A549 (cell line): ENCODE results near the gene HOXB3. TPM values are rescaled to one million over a fixed set of nuclear protein-coding genes. Genes with fewer than 3 reads are reported as not detected.

ENCODE experiments used
- ATAC-seq, 2 experiments: fragments of 200-7000 bp in 1 of 2; fragments of >200 bp in 1 of 2; cut with Nextera tagmentation in 1 of 2; cut with Tn5 transposase in 1 of 2; 3 replicates each; pipeline versions ENCODE4 v1.8.0 to v1.9.1; 2018 to 2020; ENCODE audit warnings: mild to moderate bottlenecking in 1 of 2, moderate library complexity in 1 of 2
- CTCF ChIA-PET: fragments of 300-600 bp; sonication (Branson Sonifier 250); formaldehyde crosslinking; extraction: SDS; loops from one replicate; lab custom pipeline; 2021; ENCODE audit warnings: antibody characterized with exemption, inconsistent platforms; lab: Yijun Ruan, JAX
- POLR2A ChIA-PET: fragments of 350-600 bp; formaldehyde crosslinking; extraction: SDS; loops from one replicate; lab custom pipeline; 2021; ENCODE audit warnings: antibody characterized with exemption, inconsistent platforms; lab: Yijun Ruan, JAX
- DNase-seq, 2 experiments: peaks; one replicate each; pipeline versions ENCODE4 v3.0.0 to v3.0.0-alpha.2; 2011 to 2016; ENCODE audit warnings: low read depth in 1 of 2, low spot score in 1 of 2
- FAIRE-seq: peaks from 2 replicates; lab custom pipeline; 2011; peaks lifted over from hg19 to GRCh38; lab: Jason Lieb, UNC
- H3K27ac ChIP-seq, 2 experiments: fragments of >200 bp; sonication (Bioruptor Twin); formaldehyde crosslinking; 3 replicates each; pipeline ENCODE4 v1.5.1; 2016 to 2017
- H3K4me1 ChIP-seq: fragments of >200 bp; sonication (Bioruptor Twin); formaldehyde crosslinking; 3 replicates; pipeline ENCODE4 v1.6.1; 2016
- H3K4me2 ChIP-seq: fragments of >200 bp; sonication (Bioruptor Twin); formaldehyde crosslinking; 3 replicates; pipeline ENCODE4 v1.6.1; 2016
- H3K4me3 ChIP-seq: fragments of >200 bp; sonication (Bioruptor Twin); formaldehyde crosslinking; 3 replicates; pipeline ENCODE4 v1.5.1; 2016
- H3K9me3 ChIP-seq: fragments of >200 bp; sonication (Bioruptor Twin); formaldehyde crosslinking; 3 replicates; pipeline ENCODE4 v1.6.1; 2016
- ATOH8 ChIP-seq: fragments of 250-450 bp; sonication (Bioruptor Pico); IDR thresholded peaks from 2 replicates; pipeline ENCODE4 v1.5.0; 2020; ENCODE audit warnings: low read depth, mild to moderate bottlenecking, moderate library complexity
- BCL3 ChIP-seq: fragments of >200 bp; sonication (Bioruptor Twin); formaldehyde crosslinking; IDR thresholded peaks from 3 replicates; pipeline ENCODE4 v1.6.1; 2016
- BHLHE40 ChIP-seq: IDR thresholded peaks from 2 replicates; pipeline ENCODE4 v1.6.1; 2012; ENCODE audit warnings: low read depth, low read length, inconsistent platforms
- E2F6 ChIP-seq: IDR thresholded peaks from 2 replicates; pipeline ENCODE4 v1.6.1; 2012; ENCODE audit warnings: low read depth, borderline replicate concordance
- ELK1 ChIP-seq: fragments of 150-350 bp; IDR thresholded peaks from 2 replicates; pipeline ENCODE4 v1.6.1; 2014; ENCODE audit warnings: low read depth, mild to moderate bottlenecking, low read length
- FOSB ChIP-seq: fragments of 250-450 bp; sonication (Bioruptor Pico); IDR thresholded peaks from 2 replicates; pipeline ENCODE4 v1.5.0; 2020; ENCODE audit warnings: mild to moderate bottlenecking, moderate library complexity
- HDAC2 ChIP-seq: fragments of 200-600 bp; sonication (generic); IDR thresholded peaks from 2 replicates; pipeline ENCODE4 v1.6.1; 2016
- HMGXB4 ChIP-seq: fragments of 250-450 bp; sonication (Bioruptor Pico); IDR thresholded peaks from 2 replicates; pipeline ENCODE4 v1.5.0; 2021; ENCODE audit warnings: mild to moderate bottlenecking, moderate library complexity, borderline replicate concordance
- HOXA7 ChIP-seq: fragments of 250-450 bp; sonication (Bioruptor Pico); IDR thresholded peaks from 2 replicates; pipeline ENCODE4 v1.5.0; 2020; ENCODE audit warnings: mild to moderate bottlenecking, moderate library complexity
- HOXB5 ChIP-seq: fragments of 250-450 bp; sonication (Bioruptor Pico); IDR thresholded peaks from 2 replicates; pipeline ENCODE4 v1.5.0; 2020; ENCODE audit warnings: mild to moderate bottlenecking, moderate library complexity
- JUN ChIP-seq, 2 experiments: fragments of >200 bp; sonication (Bioruptor Twin); formaldehyde crosslinking; IDR thresholded peaks; 2 replicates in 1 of 2; 3 replicates in 1 of 2; pipeline ENCODE4 v1.6.1; 2016 to 2017
- MAX ChIP-seq: IDR thresholded peaks from 2 replicates; pipeline ENCODE4 v1.6.1; 2012
- MAZ ChIP-seq: fragments of 150-350 bp; IDR thresholded peaks from 2 replicates; pipeline ENCODE4 v1.6.1; 2014; ENCODE audit warnings: antibody characterized with exemption, low read depth, low read length, borderline replicate concordance
- MYC ChIP-seq: IDR thresholded peaks from 2 replicates; pipeline ENCODE4 v1.6.1; 2012; ENCODE audit warnings: mild to moderate bottlenecking, inconsistent platforms, low read length, improper control_type of control experiment, borderline replicate concordance
- PHF8 ChIP-seq: fragments of 200-600 bp; sonication (generic); IDR thresholded peaks from 2 replicates; pipeline ENCODE4 v1.6.1; 2016; ENCODE audit warnings: low read depth, mild to moderate bottlenecking, antibody characterized with exemption, moderate library complexity, borderline replicate concordance
- POLR2A ChIP-seq: IDR thresholded peaks from 2 replicates; pipeline ENCODE4 v1.6.1; 2012; ENCODE audit warnings: mild to moderate bottlenecking, low read length
- RCOR1 ChIP-seq: fragments of 150-350 bp; IDR thresholded peaks from 2 replicates; pipeline ENCODE4 v1.6.1; 2014; ENCODE audit warnings: antibody characterized with exemption, low read length, low read depth
- REST ChIP-seq: fragments of 200-600 bp; sonication (generic); IDR thresholded peaks from 2 replicates; pipeline ENCODE4 v1.6.1; 2016; ENCODE audit warnings: antibody characterized with exemption, mild to moderate bottlenecking, moderate library complexity
- SMC3 ChIP-seq: fragments of >200 bp; sonication (Bioruptor Twin); formaldehyde crosslinking; IDR thresholded peaks from 3 replicates; pipeline ENCODE4 v1.6.1; 2018; ENCODE audit warnings: inconsistent platforms
- TFCP2L1 ChIP-seq: fragments of 250-450 bp; sonication (Bioruptor Pico); IDR thresholded peaks from 2 replicates; pipeline ENCODE4 v1.5.0; 2021; ENCODE audit warnings: mild to moderate bottlenecking
- USF2 ChIP-seq: fragments of 450-650 bp; IDR thresholded peaks from 2 replicates; pipeline ENCODE4 v1.6.1; 2014; ENCODE audit warnings: antibody characterized with exemption
- whole genome bisulfite sequencing: methylation state at CpG from one replicate; pipeline ENCODE4 v1.1.6; 2017; ENCODE audit errors: missing lambda C conversion rate; 5-methylcytosine and 5-hydroxymethylcytosine counted together
- polyA plus RNA-seq, 4 experiments: library from polyadenylated mRNA; depleted of rRNA in 3 of 4; stranded (reverse); fragments of >200 nt; fragmentation: RNase III in 1 of 4; extraction: RNeasy Plus Mini Kit Qiagen cat#74134 plus additional on column Dnase treatment in 1 of 4; gene quantifications; 2 replicates in 3 of 4; 3 replicates in 1 of 4; pipeline ENCODE4 v1.2.3, GENCODE V29; 2011 to 2017

Gene HOXB3
- polyA plus RNA-seq, 2 of the 4 experiments (the other 2 are of a cell fraction): 8.6 to 17.0 TPM

GRCh38 chr17:48611213-48611612 lies 21.2 kb upstream of the HOXB3 start:
- no peaks in the 10 kb centered on the region for H3K9me3 ChIP-seq
- H3K27ac ChIP-seq: peak overlapping the region; percentile 93 to 99
- WGBS: under 1% methylated on average over 22 of the region's 22 CpGs
- ATAC-seq (peak; percentile 9 to 48; a peak in 3 of 6 replicates), DNase-seq (peak; percentile 62 to 79), FAIRE-seq (no peak)
- peak overlapping the region; percentile 74 for H3K4me3 ChIP-seq
- TF ChIP-seq MAZ (0 out of 2 replicates have a peak, but pooled peaks have one; percentile 33), RCOR1 (no peak)
- H3K4me2 ChIP-seq: peak overlapping the region; percentile 98
- ChIA-PET CTCF (no interaction called here), POLR2A (no interaction called here)
- peaks cover 13% of the 10 kb centered on the region for H3K4me1 ChIP-seq

- H3K4me2 ChIP-seq: peak within 1 kb of the TSS; percentile 98
- H3K9me3 ChIP-seq: no peaks in the 10 kb centered on the region
- peak; percentile 75 to 91 for DNase-seq
- H3K4me1 ChIP-seq: peaks cover 16% of the 10 kb centered on the region
- peak; percentile 73; the same call in 1 of the 2 replicates for TF ChIP-seq HDAC2
- no peak for TF ChIP-seq HOXA7 (CRISPR knock-in tag)
- peak; percentile 16; the same call in 1 of the 2 replicates for TF ChIP-seq HOXB5
- TF ChIP-seq ATOH8 (CRISPR knock-in tag): no peak
- peak; percentile 83; the same call in 1 of the 2 replicates for TF ChIP-seq HMGXB4
- TF ChIP-seq BCL3: peak; percentile 59; the same call in 1 of the 3 replicates
- peak; percentile 45 to 68 for TF ChIP-seq JUN (IDR thresholded peaks at IDR 0.05)
- no peak; the same call in 1 of the 2 replicates for TF ChIP-seq MYC
- peak; percentile 61; the same call in 1 of the 2 replicates for TF ChIP-seq REST
- TF ChIP-seq BHLHE40: no peak
- TF ChIP-seq ELK1: no peak
- peak; percentile 70; the same call in 1 of the 2 replicates for TF ChIP-seq PHF8
- 0 out of 2 replicates have a peak, but pooled peaks have one; percentile 9 for TF ChIP-seq E2F6
- peak; percentile 66 for TF ChIP-seq POLR2A
- TF ChIP-seq RCOR1: no peak
- no peak for TF ChIP-seq FOSB
- peak; percentile 100 for TF ChIP-seq USF2
- 0 out of 2 replicates have a peak, but pooled peaks have one; percentile 15 for TF ChIP-seq TFCP2L1 (CRISPR knock-in tag)
- TF ChIP-seq MAX: peak; percentile 78
- TF ChIP-seq SMC3: 0 out of 3 replicates have a peak, but pooled peaks have one; percentile 4
- POLR2A ChIA-PET: interaction anchor here (0.5 to 1.2 kb wide), 8 partner anchors 12 to 715 kb away, joined by 3 to 7 read pairs (median 5); partner anchors contain the start of gene HOXB9
- no peak for FAIRE-seq
- H3K4me3 ChIP-seq: peak within 1 kb of the TSS; percentile 74
- WGBS: 1% methylated on average over 55 of the region's 79 CpGs
- peak; percentile 11 to 59; a peak in 3 of 6 replicates for ATAC-seq
- CTCF ChIA-PET: interaction anchor here (0.7 to 4.4 kb wide), 11 partner anchors 8 to 426 kb away, joined by 3 to 28 read pairs (median 6); no protein-coding TSS in a partner anchor
- H3K27ac ChIP-seq: peak within 1 kb of the TSS; percentile 93 to 99
These were observed 20.5 kb upstream of the HOXB3 start, which contains the start of gene HOXB7 for GRCh38 chr17:48610282-48611211. HOXB7 (minus strand) TSS chr17:48611017; CDS start chr17:48610918, 99 bp downstream.
